ENCODE measurements around the gene LRRC1.

Gene LRRC1

DNA sequence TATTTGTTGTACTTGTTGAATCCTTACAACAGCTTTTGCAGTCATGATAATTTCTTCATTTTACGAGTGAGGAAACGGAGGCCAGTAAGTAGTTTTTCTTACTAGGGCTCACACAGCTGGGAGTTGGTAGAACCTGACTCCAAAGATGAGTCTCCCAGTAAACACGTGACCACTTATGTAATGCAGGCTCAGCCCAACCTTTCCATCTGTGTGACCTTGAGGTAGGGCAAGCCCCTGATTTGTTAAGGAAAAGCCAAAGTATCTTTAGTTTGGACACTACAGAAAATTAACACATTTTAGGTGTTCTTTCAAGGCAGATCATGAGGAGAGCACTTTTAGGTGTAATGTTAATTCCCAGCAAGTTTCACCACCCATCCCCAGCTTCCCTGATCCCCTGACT lies 111.3 kb downstream of the LRRC1 start:
- TF ChIP-seq SNAI2 (CRISPR knock-in tag; IDR thresholded peaks at IDR 0.05) (no peak), ESRRG (CRISPR knock-in tag; IDR thresholded peaks at IDR 0.05) (no peak), TOX (CRISPR knock-in tag; IDR thresholded peaks at IDR 0.05; ENCODE audit: borderline replicate concordance) (no peak), BACH2 (CRISPR knock-in tag; IDR thresholded peaks at IDR 0.05; ENCODE audit: borderline replicate concordance) (no peak), ISL1 (CRISPR knock-in tag; IDR thresholded peaks at IDR 0.05) (no peak), ARNTL (CRISPR knock-in tag; IDR thresholded peaks at IDR 0.05; ENCODE audit: borderline replicate concordance, low read depth) (no peak), GLIS3 (CRISPR knock-in tag; IDR thresholded peaks at IDR 0.05) (no peak), OSR1 (CRISPR knock-in tag; IDR thresholded peaks at IDR 0.05) (no peak), PPARA (CRISPR knock-in tag; IDR thresholded peaks at IDR 0.05; ENCODE audit: borderline replicate concordance) (no peak), ZNF8 (CRISPR knock-in tag; IDR thresholded peaks at IDR 0.05) (no peak), ZC3H10 (CRISPR knock-in tag; IDR thresholded peaks at IDR 0.05) (no peak), ZFP3 (CRISPR knock-in tag; IDR thresholded peaks at IDR 0.05) (no peak), TCF4 (CRISPR knock-in tag; IDR thresholded peaks at IDR 0.05; ENCODE audit: borderline replicate concordance) (no peak), RARB (CRISPR knock-in tag; IDR thresholded peaks at IDR 0.05) (no peak)
- TF ChIP-seq, protein P1, sequence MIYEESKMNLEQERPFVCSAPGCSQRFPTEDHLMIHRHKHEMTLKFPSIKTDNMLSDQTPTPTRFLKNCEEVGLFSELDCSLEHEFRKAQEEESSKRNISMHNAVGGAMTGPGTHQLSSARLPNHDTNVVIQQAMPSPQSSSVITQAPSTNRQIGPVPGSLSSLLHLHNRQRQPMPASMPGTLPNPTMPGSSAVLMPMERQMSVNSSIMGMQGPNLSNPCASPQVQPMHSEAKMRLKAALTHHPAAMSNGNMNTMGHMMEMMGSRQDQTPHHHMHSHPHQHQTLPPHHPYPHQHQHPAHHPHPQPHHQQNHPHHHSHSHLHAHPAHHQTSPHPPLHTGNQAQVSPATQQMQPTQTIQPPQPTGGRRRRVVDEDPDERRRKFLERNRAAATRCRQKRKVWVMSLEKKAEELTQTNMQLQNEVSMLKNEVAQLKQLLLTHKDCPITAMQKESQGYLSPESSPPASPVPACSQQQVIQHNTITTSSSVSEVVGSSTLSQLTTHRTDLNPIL (CRISPR knock-in tag; IDR thresholded peaks at IDR 0.05; ENCODE audit: low read depth): no peak
- TF ChIP-seq, protein P2, sequence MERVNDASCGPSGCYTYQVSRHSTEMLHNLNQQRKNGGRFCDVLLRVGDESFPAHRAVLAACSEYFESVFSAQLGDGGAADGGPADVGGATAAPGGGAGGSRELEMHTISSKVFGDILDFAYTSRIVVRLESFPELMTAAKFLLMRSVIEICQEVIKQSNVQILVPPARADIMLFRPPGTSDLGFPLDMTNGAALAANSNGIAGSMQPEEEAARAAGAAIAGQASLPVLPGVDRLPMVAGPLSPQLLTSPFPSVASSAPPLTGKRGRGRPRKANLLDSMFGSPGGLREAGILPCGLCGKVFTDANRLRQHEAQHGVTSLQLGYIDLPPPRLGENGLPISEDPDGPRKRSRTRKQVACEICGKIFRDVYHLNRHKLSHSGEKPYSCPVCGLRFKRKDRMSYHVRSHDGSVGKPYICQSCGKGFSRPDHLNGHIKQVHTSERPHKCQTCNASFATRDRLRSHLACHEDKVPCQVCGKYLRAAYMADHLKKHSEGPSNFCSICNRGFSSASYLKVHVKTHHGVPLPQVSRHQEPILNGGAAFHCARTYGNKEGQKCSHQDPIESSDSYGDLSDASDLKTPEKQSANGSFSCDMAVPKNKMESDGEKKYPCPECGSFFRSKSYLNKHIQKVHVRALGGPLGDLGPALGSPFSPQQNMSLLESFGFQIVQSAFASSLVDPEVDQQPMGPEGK (CRISPR knock-in tag; IDR thresholded peaks at IDR 0.05; ENCODE audit: borderline replicate concordance): no peak
- no peak for ATAC-seq

DNA sequence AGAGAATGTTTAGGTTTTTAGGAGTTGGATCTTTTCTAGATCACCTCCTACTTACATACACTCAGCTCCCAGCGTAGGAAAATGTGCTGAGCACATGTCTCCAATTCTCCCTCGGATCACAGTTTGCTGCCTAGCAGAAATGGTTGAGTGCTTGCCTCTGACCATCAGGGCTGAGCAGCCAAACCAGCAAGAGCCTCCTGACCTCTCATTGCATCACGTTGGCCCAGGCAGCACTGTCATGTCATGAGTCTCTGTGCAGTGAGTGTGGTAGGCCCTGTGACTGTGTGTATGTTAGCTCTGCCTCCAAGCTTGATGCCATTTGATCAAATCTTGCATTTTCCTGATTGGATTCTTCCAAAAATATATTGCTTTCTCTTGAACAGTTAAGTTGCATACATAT lies 112.0 kb downstream of the LRRC1 start:
- TF ChIP-seq ISL1 (CRISPR knock-in tag; IDR thresholded peaks at IDR 0.05) (no peak), ZNF8 (CRISPR knock-in tag; IDR thresholded peaks at IDR 0.05) (no peak)
- TF ChIP-seq, protein P3, sequence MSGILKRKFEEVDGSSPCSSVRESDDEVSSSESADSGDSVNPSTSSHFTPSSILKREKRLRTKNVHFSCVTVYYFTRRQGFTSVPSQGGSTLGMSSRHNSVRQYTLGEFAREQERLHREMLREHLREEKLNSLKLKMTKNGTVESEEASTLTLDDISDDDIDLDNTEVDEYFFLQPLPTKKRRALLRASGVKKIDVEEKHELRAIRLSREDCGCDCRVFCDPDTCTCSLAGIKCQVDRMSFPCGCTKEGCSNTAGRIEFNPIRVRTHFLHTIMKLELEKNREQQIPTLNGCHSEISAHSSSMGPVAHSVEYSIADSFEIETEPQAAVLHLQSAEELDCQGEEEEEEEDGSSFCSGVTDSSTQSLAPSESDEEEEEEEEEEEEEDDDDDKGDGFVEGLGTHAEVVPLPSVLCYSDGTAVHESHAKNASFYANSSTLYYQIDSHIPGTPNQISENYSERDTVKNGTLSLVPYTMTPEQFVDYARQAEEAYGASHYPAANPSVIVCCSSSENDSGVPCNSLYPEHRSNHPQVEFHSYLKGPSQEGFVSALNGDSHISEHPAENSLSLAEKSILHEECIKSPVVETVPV (CRISPR knock-in tag; IDR thresholded peaks at IDR 0.05): no peak
- TF ChIP-seq, protein P4, sequence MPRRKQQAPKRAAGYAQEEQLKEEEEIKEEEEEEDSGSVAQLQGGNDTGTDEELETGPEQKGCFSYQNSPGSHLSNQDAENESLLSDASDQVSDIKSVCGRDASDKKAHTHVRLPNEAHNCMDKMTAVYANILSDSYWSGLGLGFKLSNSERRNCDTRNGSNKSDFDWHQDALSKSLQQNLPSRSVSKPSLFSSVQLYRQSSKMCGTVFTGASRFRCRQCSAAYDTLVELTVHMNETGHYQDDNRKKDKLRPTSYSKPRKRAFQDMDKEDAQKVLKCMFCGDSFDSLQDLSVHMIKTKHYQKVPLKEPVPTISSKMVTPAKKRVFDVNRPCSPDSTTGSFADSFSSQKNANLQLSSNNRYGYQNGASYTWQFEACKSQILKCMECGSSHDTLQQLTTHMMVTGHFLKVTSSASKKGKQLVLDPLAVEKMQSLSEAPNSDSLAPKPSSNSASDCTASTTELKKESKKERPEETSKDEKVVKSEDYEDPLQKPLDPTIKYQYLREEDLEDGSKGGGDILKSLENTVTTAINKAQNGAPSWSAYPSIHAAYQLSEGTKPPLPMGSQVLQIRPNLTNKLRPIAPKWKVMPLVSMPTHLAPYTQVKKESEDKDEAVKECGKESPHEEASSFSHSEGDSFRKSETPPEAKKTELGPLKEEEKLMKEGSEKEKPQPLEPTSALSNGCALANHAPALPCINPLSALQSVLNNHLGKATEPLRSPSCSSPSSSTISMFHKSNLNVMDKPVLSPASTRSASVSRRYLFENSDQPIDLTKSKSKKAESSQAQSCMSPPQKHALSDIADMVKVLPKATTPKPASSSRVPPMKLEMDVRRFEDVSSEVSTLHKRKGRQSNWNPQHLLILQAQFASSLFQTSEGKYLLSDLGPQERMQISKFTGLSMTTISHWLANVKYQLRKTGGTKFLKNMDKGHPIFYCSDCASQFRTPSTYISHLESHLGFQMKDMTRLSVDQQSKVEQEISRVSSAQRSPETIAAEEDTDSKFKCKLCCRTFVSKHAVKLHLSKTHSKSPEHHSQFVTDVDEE (CRISPR knock-in tag; IDR thresholded peaks at IDR 0.05): no peak
- TF ChIP-seq, protein P5, sequence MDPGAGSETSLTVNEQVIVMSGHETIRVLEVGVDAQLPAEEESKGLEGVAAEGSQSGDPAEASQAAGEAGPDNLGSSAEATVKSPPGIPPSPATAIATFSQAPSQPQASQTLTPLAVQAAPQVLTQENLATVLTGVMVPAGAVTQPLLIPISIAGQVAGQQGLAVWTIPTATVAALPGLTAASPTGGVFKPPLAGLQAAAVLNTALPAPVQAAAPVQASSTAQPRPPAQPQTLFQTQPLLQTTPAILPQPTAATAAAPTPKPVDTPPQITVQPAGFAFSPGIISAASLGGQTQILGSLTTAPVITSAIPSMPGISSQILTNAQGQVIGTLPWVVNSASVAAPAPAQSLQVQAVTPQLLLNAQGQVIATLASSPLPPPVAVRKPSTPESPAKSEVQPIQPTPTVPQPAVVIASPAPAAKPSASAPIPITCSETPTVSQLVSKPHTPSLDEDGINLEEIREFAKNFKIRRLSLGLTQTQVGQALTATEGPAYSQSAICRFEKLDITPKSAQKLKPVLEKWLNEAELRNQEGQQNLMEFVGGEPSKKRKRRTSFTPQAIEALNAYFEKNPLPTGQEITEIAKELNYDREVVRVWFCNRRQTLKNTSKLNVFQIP (CRISPR knock-in tag; IDR thresholded peaks at IDR 0.05; ENCODE audit: borderline replicate concordance, low read depth): no peak

DNA sequence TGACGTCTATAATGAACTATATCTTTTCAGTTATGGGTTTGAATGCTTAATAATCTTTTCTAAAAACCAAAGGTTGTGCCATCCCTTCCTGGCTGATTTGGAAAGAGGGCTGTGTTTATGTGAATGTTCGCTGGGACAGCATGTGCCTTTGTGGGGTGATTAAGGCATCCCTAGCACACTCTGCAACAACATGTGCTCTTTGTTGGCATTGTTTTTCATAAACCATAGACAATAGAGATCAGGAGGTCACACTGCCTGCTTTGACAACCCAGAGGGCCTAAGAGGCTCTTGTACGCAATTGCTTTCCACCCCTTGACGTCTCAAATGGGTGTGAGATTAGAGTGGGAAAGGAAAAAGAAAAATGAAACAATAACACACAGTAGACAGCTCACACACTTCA lies 116.0 kb downstream of the LRRC1 start:
- no peak for TF ChIP-seq SNAI2 (CRISPR knock-in tag; IDR thresholded peaks at IDR 0.05)
- TF ChIP-seq RARB (CRISPR knock-in tag; IDR thresholded peaks at IDR 0.05): no peak
- no peak for TF ChIP-seq ZNF565 (CRISPR knock-in tag; conservative IDR thresholded peaks at IDR 0.05; ENCODE audit: low read depth)
- TF ChIP-seq ESRRG (CRISPR knock-in tag; IDR thresholded peaks at IDR 0.05): no peak
- no peak for TF ChIP-seq TOX (CRISPR knock-in tag; IDR thresholded peaks at IDR 0.05; ENCODE audit: borderline replicate concordance)
- no peak for TF ChIP-seq ZFP30 (CRISPR knock-in tag; IDR thresholded peaks at IDR 0.05)
- TF ChIP-seq PPARA (CRISPR knock-in tag; IDR thresholded peaks at IDR 0.05; ENCODE audit: borderline replicate concordance): no peak
- no peak for TF ChIP-seq ZFP3 (CRISPR knock-in tag; IDR thresholded peaks at IDR 0.05)
- TF ChIP-seq, protein P2 (CRISPR knock-in tag; IDR thresholded peaks at IDR 0.05; ENCODE audit: borderline replicate concordance): no peak
- TF ChIP-seq ZC3H10 (CRISPR knock-in tag; IDR thresholded peaks at IDR 0.05): no peak
- TF ChIP-seq BACH2 (CRISPR knock-in tag; IDR thresholded peaks at IDR 0.05; ENCODE audit: borderline replicate concordance): no peak
- TF ChIP-seq, protein P3 (CRISPR knock-in tag; IDR thresholded peaks at IDR 0.05): no peak

More for the DNA sequence above, 112.0 kb downstream of the LRRC1 start:
- no peak for ATAC-seq

More for the DNA sequence above, 116.0 kb downstream of the LRRC1 start:
- ATAC-seq: no peak
